SK-N-SH treated with all-trans-retinoic acid at 6 μM for 48 hours (cell line): Measurements from ENCODE around the gene PFKL.

Experiments used
- ATAC-seq: fragments of 200-7000 bp; cut with Tn5 transposase; 3 replicates; pipeline ENCODE4 v1.9.1; 2020; ENCODE audit warnings: mild to moderate bottlenecking, moderate library complexity
- ARNTL ChIP-seq: fragments of 450-650 bp; formaldehyde crosslinking; IDR thresholded peaks from 2 replicates; pipeline ENCODE4 v1.5.0; 2020; ENCODE audit warnings: low read depth, mild to moderate bottlenecking, moderate library complexity, borderline replicate concordance
- BACH2 ChIP-seq: fragments of 250-450 bp; sonication (Bioruptor Pico); IDR thresholded peaks from 2 replicates; pipeline ENCODE4 v1.9.0; 2021; ENCODE audit warnings: mild to moderate bottlenecking, borderline replicate concordance
- CSDC2 ChIP-seq: fragments of 250-450 bp; sonication (Bioruptor Pico); IDR thresholded peaks from 2 replicates; pipeline ENCODE4 v1.5.0; 2020; ENCODE audit warnings: mild to moderate bottlenecking, moderate library complexity
- ESRRG ChIP-seq: fragments of 250-450 bp; sonication (Bioruptor Pico); IDR thresholded peaks from 2 replicates; pipeline ENCODE4 v1.6.1; 2021; ENCODE audit warnings: mild to moderate bottlenecking
- ISL1 ChIP-seq: fragments of 250-450 bp; sonication (Bioruptor Pico); IDR thresholded peaks from 2 replicates; pipeline ENCODE4 v2.1.2; 2022; ENCODE audit warnings: mild to moderate bottlenecking, moderate library complexity
- OSR1 ChIP-seq: fragments of 250-450 bp; sonication (Bioruptor Pico); IDR thresholded peaks from 2 replicates; pipeline ENCODE4 v1.8.0; 2022; ENCODE audit warnings: moderate library complexity, mild to moderate bottlenecking, inconsistent platforms
- PPARA ChIP-seq: fragments of 250-450 bp; sonication (Bioruptor Pico); IDR thresholded peaks from 2 replicates; pipeline ENCODE4 v1.5.0; 2020; ENCODE audit warnings: mild to moderate bottlenecking, borderline replicate concordance
- RARB ChIP-seq: fragments of 250-450 bp; sonication (Bioruptor Pico); IDR thresholded peaks from 2 replicates; pipeline ENCODE4 v1.8.0; 2021; ENCODE audit warnings: mild to moderate bottlenecking, moderate library complexity
- SNAI2 ChIP-seq: fragments of 250-450 bp; sonication (Bioruptor Pico); IDR thresholded peaks from 2 replicates; pipeline ENCODE4 v1.5.0; 2020; ENCODE audit warnings: mild to moderate bottlenecking, moderate library complexity
- TCF4 ChIP-seq: fragments of 250-450 bp; sonication (Bioruptor Pico); IDR thresholded peaks from 2 replicates; pipeline ENCODE4 v1.8.0; 2021; ENCODE audit warnings: mild to moderate bottlenecking, moderate library complexity, borderline replicate concordance
- TOX ChIP-seq: fragments of 250-450 bp; sonication (Bioruptor Pico); IDR thresholded peaks from 2 replicates; pipeline ENCODE4 v1.8.0; 2021; ENCODE audit warnings: mild to moderate bottlenecking, moderate library complexity, borderline replicate concordance
- ZC3H10 ChIP-seq: fragments of 250-450 bp; sonication (Bioruptor Pico); IDR thresholded peaks from 2 replicates; pipeline ENCODE4 v1.5.1; 2021; ENCODE audit warnings: mild to moderate bottlenecking, moderate library complexity
- ZFP3 ChIP-seq: fragments of 250-450 bp; sonication (Bioruptor Pico); IDR thresholded peaks from 2 replicates; pipeline ENCODE4 v1.5.0; 2020; ENCODE audit warnings: mild to moderate bottlenecking, moderate library complexity
- ZFP30 ChIP-seq: fragments of 450-650 bp; formaldehyde crosslinking; IDR thresholded peaks from 2 replicates; pipeline ENCODE4 v1.5.0; 2022; ENCODE audit warnings: mild to moderate bottlenecking, moderate library complexity
- ZNF565 ChIP-seq: fragments of 450-650 bp; formaldehyde crosslinking; conservative IDR thresholded peaks from 2 replicates; pipeline ENCODE4 v1.5.0; 2020; ENCODE audit warnings: low read depth, mild to moderate bottlenecking, moderate library complexity
- ZNF8 ChIP-seq: fragments of 450-650 bp; formaldehyde crosslinking; IDR thresholded peaks from 2 replicates; pipeline ENCODE4 v1.5.0; 2020; ENCODE audit warnings: mild to moderate bottlenecking, moderate library complexity
- TF ChIP-seq, protein P1 (sequence below): fragments of 250-450 bp; sonication (Bioruptor Pico); IDR thresholded peaks from 2 replicates; pipeline ENCODE4 v1.5.0; 2020; ENCODE audit warnings: mild to moderate bottlenecking, moderate library complexity
- TF ChIP-seq, protein P2 (sequence below): fragments of 250-450 bp; sonication (Bioruptor Pico); IDR thresholded peaks from 2 replicates; pipeline ENCODE4 v1.5.1; 2020; ENCODE audit warnings: low read depth, mild to moderate bottlenecking, moderate library complexity
- TF ChIP-seq, protein P3 (sequence below): fragments of 250-450 bp; sonication (Bioruptor Pico); IDR thresholded peaks from 2 replicates; pipeline ENCODE4 v1.8.0; 2021; ENCODE audit warnings: low read depth, mild to moderate bottlenecking, moderate library complexity, borderline replicate concordance

Gene PFKL

DNA sequence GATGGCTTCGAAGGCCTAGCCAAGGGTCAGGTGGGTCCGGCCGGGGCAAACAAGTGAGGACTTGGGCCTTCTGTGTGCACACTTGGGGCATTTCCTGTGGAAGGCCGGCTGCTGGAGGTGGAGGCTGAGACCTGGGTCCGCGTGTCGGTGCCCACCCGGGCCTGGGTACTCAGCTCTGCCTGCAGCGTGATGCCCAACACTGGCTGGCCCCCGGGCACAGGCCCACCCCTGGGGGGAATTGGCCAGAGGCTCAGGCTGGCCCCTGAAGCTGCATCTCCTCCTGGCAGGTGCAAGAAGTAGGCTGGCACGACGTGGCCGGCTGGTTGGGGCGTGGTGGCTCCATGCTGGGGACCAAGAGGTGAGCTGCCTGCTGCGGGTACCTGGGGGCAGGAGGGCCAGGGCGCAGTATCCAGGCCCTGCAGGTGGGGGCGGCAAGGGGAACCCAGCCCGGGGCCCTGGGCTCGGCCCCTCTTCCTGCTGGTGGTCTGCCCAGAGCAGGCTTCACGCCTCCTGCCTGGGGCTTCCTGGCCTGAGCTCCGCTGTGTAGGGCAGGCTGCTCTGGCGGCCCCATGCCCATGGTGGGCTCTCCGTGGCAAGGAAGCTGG lies 22.1 kb downstream of the PFKL start:
- no peak for TF ChIP-seq OSR1
- no peak for TF ChIP-seq ISL1 (CRISPR knock-in tag)
- no peak for TF ChIP-seq ESRRG
- no peak for TF ChIP-seq ZC3H10
- TF ChIP-seq, protein P1, sequence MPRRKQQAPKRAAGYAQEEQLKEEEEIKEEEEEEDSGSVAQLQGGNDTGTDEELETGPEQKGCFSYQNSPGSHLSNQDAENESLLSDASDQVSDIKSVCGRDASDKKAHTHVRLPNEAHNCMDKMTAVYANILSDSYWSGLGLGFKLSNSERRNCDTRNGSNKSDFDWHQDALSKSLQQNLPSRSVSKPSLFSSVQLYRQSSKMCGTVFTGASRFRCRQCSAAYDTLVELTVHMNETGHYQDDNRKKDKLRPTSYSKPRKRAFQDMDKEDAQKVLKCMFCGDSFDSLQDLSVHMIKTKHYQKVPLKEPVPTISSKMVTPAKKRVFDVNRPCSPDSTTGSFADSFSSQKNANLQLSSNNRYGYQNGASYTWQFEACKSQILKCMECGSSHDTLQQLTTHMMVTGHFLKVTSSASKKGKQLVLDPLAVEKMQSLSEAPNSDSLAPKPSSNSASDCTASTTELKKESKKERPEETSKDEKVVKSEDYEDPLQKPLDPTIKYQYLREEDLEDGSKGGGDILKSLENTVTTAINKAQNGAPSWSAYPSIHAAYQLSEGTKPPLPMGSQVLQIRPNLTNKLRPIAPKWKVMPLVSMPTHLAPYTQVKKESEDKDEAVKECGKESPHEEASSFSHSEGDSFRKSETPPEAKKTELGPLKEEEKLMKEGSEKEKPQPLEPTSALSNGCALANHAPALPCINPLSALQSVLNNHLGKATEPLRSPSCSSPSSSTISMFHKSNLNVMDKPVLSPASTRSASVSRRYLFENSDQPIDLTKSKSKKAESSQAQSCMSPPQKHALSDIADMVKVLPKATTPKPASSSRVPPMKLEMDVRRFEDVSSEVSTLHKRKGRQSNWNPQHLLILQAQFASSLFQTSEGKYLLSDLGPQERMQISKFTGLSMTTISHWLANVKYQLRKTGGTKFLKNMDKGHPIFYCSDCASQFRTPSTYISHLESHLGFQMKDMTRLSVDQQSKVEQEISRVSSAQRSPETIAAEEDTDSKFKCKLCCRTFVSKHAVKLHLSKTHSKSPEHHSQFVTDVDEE (CRISPR knock-in tag) = no peak
- no peak for TF ChIP-seq PPARA (CRISPR knock-in tag)
- TF ChIP-seq BACH2 (CRISPR knock-in tag) = no peak
- no peak for TF ChIP-seq TOX (CRISPR knock-in tag)
- no peak for TF ChIP-seq ZFP30
- TF ChIP-seq SNAI2 (CRISPR knock-in tag) = no peak
- TF ChIP-seq ZNF8 (CRISPR knock-in tag) = no peak
- no peak for TF ChIP-seq RARB (CRISPR knock-in tag)
- no peak for ATAC-seq

DNA sequence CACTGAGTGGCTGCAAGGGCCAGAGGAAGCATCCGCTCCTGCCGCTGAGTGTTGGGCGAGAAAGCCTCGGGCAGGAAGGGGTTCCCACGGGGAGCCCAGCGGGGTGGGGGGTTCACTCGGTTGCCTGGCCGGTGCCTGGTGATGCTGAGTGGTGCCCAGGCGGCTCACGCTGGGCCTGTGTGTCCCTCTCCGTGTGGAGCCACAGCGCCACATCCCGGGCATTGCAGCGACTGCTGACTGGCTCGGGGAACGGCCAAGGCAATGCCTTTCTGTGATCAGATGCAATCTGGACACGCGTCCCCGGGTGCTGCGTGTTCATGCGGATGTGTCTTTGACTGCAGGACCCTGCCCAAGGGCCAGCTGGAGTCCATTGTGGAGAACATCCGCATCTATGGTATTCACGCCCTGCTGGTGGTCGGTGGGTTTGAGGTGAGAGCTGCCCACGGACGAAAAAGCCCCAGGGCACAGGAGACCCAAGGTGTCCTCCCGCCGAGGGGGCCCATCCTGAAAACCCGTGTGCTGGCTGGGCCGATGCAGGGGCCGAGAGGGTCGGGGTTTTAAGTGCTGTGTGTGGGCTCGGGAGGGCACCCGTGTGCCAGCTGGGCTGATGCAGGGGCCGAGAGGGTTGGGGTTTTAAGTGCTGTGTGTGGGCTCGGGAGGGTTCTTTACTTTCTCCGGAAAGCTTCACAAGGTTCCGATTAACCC lies 22.9 kb downstream of the PFKL start:
- ATAC-seq = no peak
- TF ChIP-seq ZNF565 (no peak), BACH2 (CRISPR knock-in tag) (no peak), TCF4 (no peak)
- TF ChIP-seq, all 23 proteins: peak for 0

DNA sequence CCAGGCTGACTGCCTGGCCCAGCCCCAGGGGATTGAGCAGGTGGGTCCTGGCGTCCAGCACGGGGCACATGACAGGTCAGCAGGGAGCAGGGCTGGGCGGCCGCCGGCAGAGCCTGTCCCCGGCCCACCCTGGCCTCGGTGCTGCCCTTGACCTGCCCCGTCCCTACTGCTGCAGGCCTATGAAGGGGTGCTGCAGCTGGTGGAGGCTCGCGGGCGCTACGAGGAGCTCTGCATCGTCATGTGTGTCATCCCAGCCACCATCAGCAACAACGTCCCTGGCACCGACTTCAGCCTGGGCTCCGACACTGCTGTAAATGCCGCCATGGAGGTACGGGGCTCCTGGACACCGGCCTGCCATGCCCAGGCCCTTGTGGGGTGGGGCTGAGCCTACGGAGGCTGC lies 23.7 kb downstream of the PFKL start:
- ATAC-seq = no peak
- no peak for TF ChIP-seq ESRRG
- no peak for TF ChIP-seq ZNF565
- no peak for TF ChIP-seq TOX (CRISPR knock-in tag)
- no peak for TF ChIP-seq ARNTL (CRISPR knock-in tag)
- TF ChIP-seq, protein P2, sequence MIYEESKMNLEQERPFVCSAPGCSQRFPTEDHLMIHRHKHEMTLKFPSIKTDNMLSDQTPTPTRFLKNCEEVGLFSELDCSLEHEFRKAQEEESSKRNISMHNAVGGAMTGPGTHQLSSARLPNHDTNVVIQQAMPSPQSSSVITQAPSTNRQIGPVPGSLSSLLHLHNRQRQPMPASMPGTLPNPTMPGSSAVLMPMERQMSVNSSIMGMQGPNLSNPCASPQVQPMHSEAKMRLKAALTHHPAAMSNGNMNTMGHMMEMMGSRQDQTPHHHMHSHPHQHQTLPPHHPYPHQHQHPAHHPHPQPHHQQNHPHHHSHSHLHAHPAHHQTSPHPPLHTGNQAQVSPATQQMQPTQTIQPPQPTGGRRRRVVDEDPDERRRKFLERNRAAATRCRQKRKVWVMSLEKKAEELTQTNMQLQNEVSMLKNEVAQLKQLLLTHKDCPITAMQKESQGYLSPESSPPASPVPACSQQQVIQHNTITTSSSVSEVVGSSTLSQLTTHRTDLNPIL (CRISPR knock-in tag) = no peak
- TF ChIP-seq ZFP30 = no peak
- no peak for TF ChIP-seq CSDC2
- TF ChIP-seq, protein P3, sequence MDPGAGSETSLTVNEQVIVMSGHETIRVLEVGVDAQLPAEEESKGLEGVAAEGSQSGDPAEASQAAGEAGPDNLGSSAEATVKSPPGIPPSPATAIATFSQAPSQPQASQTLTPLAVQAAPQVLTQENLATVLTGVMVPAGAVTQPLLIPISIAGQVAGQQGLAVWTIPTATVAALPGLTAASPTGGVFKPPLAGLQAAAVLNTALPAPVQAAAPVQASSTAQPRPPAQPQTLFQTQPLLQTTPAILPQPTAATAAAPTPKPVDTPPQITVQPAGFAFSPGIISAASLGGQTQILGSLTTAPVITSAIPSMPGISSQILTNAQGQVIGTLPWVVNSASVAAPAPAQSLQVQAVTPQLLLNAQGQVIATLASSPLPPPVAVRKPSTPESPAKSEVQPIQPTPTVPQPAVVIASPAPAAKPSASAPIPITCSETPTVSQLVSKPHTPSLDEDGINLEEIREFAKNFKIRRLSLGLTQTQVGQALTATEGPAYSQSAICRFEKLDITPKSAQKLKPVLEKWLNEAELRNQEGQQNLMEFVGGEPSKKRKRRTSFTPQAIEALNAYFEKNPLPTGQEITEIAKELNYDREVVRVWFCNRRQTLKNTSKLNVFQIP (CRISPR knock-in tag) = no peak
- TF ChIP-seq ZFP3 (CRISPR knock-in tag) = no peak
- TF ChIP-seq, protein P1 (CRISPR knock-in tag) = no peak
